Chondrocyte (in vitro differentiated cells): Measurements from ENCODE around the gene CD3D. TPM values are rescaled to one million over a fixed set of nuclear protein-coding genes. Genes with fewer than 3 reads are reported as not detected.

ENCODE experiments used
- DNase-seq: peaks from one replicate; pipeline ENCODE4 v3.0.0; 2021; ENCODE audit warnings: mixed read lengths, low spot score
- H3K27ac Mint-ChIP-seq: one replicate; pipeline ENCODE4 v1.8.0; 2021; ENCODE audit warnings: mild to moderate bottlenecking, moderate library complexity, mixed read lengths; ENCODE audit not compliant: unreplicated experiment
- H3K27me3 Mint-ChIP-seq: 2 replicates; pipeline ENCODE4 v1.8.0; 2021; ENCODE audit warnings: low read depth, mixed read lengths
- H3K36me3 Mint-ChIP-seq: 2 replicates; pipeline ENCODE4 v1.8.0; 2021; ENCODE audit warnings: low read depth, mixed read lengths
- H3K4me1 Mint-ChIP-seq: 2 replicates; pipeline ENCODE4 v1.8.0; 2021; ENCODE audit warnings: low read depth, mild to moderate bottlenecking, mixed read lengths
- H3K4me3 Mint-ChIP-seq: one replicate; pipeline ENCODE4 v1.8.0; 2021; ENCODE audit warnings: mild to moderate bottlenecking, moderate library complexity, mixed read lengths; ENCODE audit not compliant: unreplicated experiment
- H3K9me3 Mint-ChIP-seq: 2 replicates; pipeline ENCODE4 v1.8.0; 2021; ENCODE audit warnings: low read depth, mixed read lengths
- CTCF ChIP-seq: fragments of 200-600 bp; sonication (generic); IDR thresholded peaks from 2 replicates; pipeline ENCODE4 v1.5.0; 2021; ENCODE audit warnings: antibody characterized with exemption, mild to moderate bottlenecking, moderate library complexity
- long read RNA-seq: library from polyadenylated mRNA; stranded (forward); transcript quantifications from one replicate; pipeline ENCODE4 v2.0.0, GENCODE V29; 2021
- total RNA-seq: library from RNA; stranded (reverse); gene quantifications from 3 replicates; pipeline ENCODE4 v1.2.1, GENCODE V29; 2021

The CD3D gene
- not detected in 3 replicates for total RNA-seq
- long read RNA-seq: 0 reads

- Mint-ChIP-seq H3K4me1 (no peaks in the 10 kb centered on the region), H3K4me3 (no peak within 1 kb of the TSS), H3K9me3 (no peaks in the 10 kb centered on the region), H3K27ac (no peak within 1 kb of the TSS), H3K27me3 (peaks cover 51% of the 10 kb centered on the region), H3K36me3 (peaks cover 3% of the 10 kb centered on the region)
- TF ChIP-seq CTCF: no peak
- DNase-seq: no peak
These were observed at the start of gene CD3D for GRCh38 chr11:118342503-118343161. Gene CD3D, minus strand, starts transcription at chr11:118342705. Its CDS starts 98 bp downstream, at chr11:118342607.

- Mint-ChIP-seq H3K4me3 (no peak overlapping the region), H3K36me3 (peaks cover 33% of the 10 kb centered on the region), H3K4me1 (no peaks in the 10 kb centered on the region), H3K27me3 (no peaks in the 10 kb centered on the region), H3K9me3 (no peaks in the 10 kb centered on the region), H3K27ac (no peak overlapping the region)
- DNase-seq: no peak
- no peak for TF ChIP-seq CTCF
These were observed 41.2 kb upstream of the CD3D start for GRCh38 chr11:118383657-118384056.

- H3K36me3 Mint-ChIP-seq: peaks cover 32% of the 10 kb centered on the region
- no peaks in the 10 kb centered on the region for H3K9me3 Mint-ChIP-seq
- no peak for TF ChIP-seq CTCF
- no peak for DNase-seq
- no peak overlapping the region for H3K4me3 Mint-ChIP-seq
- H3K27me3 Mint-ChIP-seq: no peaks in the 10 kb centered on the region
- H3K27ac Mint-ChIP-seq: no peak overlapping the region
- no peaks in the 10 kb centered on the region for H3K4me1 Mint-ChIP-seq
These were observed 40.4 kb upstream of the CD3D start for GRCh38 chr11:118382954-118383353.

GRCh38 chr11:118380571-118380970, 38.1 kb upstream of the CD3D start:
- no peak for DNase-seq
- H3K4me3 Mint-ChIP-seq: no peak overlapping the region
- no peak overlapping the region for H3K27ac Mint-ChIP-seq
- no peaks in the 10 kb centered on the region for H3K27me3 Mint-ChIP-seq
- H3K4me1 Mint-ChIP-seq: no peaks in the 10 kb centered on the region
- TF ChIP-seq CTCF: no peak
- no peaks in the 10 kb centered on the region for H3K9me3 Mint-ChIP-seq
- peaks cover 30% of the 10 kb centered on the region for H3K36me3 Mint-ChIP-seq

- no peak overlapping the region for H3K4me3 Mint-ChIP-seq
- no peak for TF ChIP-seq CTCF
These were observed 37.0 kb upstream of the CD3D start for GRCh38 chr11:118379497-118379896.

More at GRCh38 chr11:118379497-118379896, 37.0 kb upstream of the CD3D start:
- Mint-ChIP-seq H3K4me1 (no peaks in the 10 kb centered on the region), H3K9me3 (no peaks in the 10 kb centered on the region), H3K27me3 (no peaks in the 10 kb centered on the region), H3K36me3 (peaks cover 36% of the 10 kb centered on the region), H3K27ac (no peak overlapping the region)
- no peak for DNase-seq
